ENCODE data around the gene PSMA3.

PSMA3 gene

GRCh38 chr14:58298477-58299400 lies 54.1 kb downstream of the PSMA3 start, which contains the start of gene ARID4A:
ARID4A (plus strand) TSS chr14:58298555; CDS start chr14:58299855, 1,300 bp downstream.
- DNase-seq (ENCODE audit: low read depth in 2 of 3, low spot score in 1 of 3), result peak in 2 of 3 donors; percentile 72 to 79

GRCh38 chr14:58299401-58300330 lies 55.0 kb downstream of the PSMA3 start:
- no peak for DNase-seq (ENCODE audit: low read depth in 2 of 3, low spot score in 1 of 3)

GRCh38 chr14:58301416-58301815 lies 56.8 kb downstream of the PSMA3 start:
- no peak for DNase-seq (ENCODE audit: low read depth in 2 of 3, low spot score in 1 of 3)

GRCh38 chr14:58305730-58306129 lies 61.1 kb downstream of the PSMA3 start:
- no peak for DNase-seq (ENCODE audit: low read depth in 2 of 3, low spot score in 1 of 3)

- DNase-seq (ENCODE audit: low read depth in 2 of 3, low spot score in 1 of 3), result no peak
Observed at GRCh38 chr14:58307597-58308316, 63.1 kb downstream of the PSMA3 start.

- DNase-seq (ENCODE audit: low read depth in 2 of 3, low spot score in 1 of 3), result no peak
Observed at GRCh38 chr14:58309086-58309485, 64.4 kb downstream of the PSMA3 start.

GRCh38 chr14:58313699-58314098 lies 69.1 kb downstream of the PSMA3 start:
- no peak for DNase-seq (ENCODE audit: low read depth in 2 of 3, low spot score in 1 of 3)

GRCh38 chr14:58315606-58316005 lies 71.0 kb downstream of the PSMA3 start:
- DNase-seq (ENCODE audit: low read depth in 2 of 3, low spot score in 1 of 3), result no peak

All from stimulated activated CD4-positive, alpha-beta T cell treated with anti-CD3 and anti-CD28 coated beads, Interleukin-12 subunit alpha, Interleukin-12 subunit beta, amount 100 ng/mL, for 48 hours (primary cell).